Calu3 (cell line): ENCODE measurements around the gene HDAC4. TPM values are rescaled to one million over a fixed set of nuclear protein-coding genes. Genes with fewer than 3 reads are reported as not detected.

Experiments
- BruUV-seq: library from RNA; stranded (reverse); fragments of 400-500 nt; replicated peaks from 2 replicates; lab custom pipeline; 2021; lab: Mats Ljungman, UMichigan
- CTCF ChIA-PET: fragments of 300-600 bp; sonication (Branson Sonifier 250); formaldehyde crosslinking; loops from one replicate; lab custom pipeline; 2022; ENCODE audit warnings: antibody characterized with exemption; lab: Charles Lee
- DNase-seq: peaks from one replicate; pipeline ENCODE4 v3.0.0; 2022
- H3K27ac Mint-ChIP-seq: one replicate; pipeline ENCODE4 v1.8.0; 2022; ENCODE audit warnings: mixed read lengths; ENCODE audit not compliant: unreplicated experiment
- H3K27me3 Mint-ChIP-seq: one replicate; pipeline ENCODE4 v1.8.0; 2022; ENCODE audit warnings: mixed read lengths; ENCODE audit not compliant: unreplicated experiment
- H3K36me3 Mint-ChIP-seq: one replicate; pipeline ENCODE4 v1.8.0; 2022; ENCODE audit warnings: mild to moderate bottlenecking, moderate library complexity, mixed read lengths; ENCODE audit not compliant: insufficient read depth, unreplicated experiment
- H3K4me1 Mint-ChIP-seq: one replicate; pipeline ENCODE4 v1.8.0; 2022; ENCODE audit warnings: mild to moderate bottlenecking, low read depth, mixed read lengths; ENCODE audit not compliant: unreplicated experiment
- H3K4me3 Mint-ChIP-seq: one replicate; pipeline ENCODE4 v1.8.0; 2022; ENCODE audit warnings: mild to moderate bottlenecking, low read depth, moderate library complexity, mixed read lengths; ENCODE audit not compliant: unreplicated experiment
- H3K9me3 Mint-ChIP-seq: one replicate; pipeline ENCODE4 v1.8.0; 2022; ENCODE audit warnings: low read depth, mixed read lengths; ENCODE audit not compliant: unreplicated experiment
- intact Hi-C: fragments of 100-400 bp; cut with micrococcal nuclease; formaldehyde crosslinking; loops from one replicate; pipeline ENCODE4 v1.10.0; 2022; ENCODE audit not compliant: unreplicated experiment
- total RNA-seq: library from RNA; stranded (reverse); gene quantifications from 2 replicates; pipeline ENCODE4 v1.2.3, GENCODE V29; 2022
- TF ChIP-seq, protein P1 (sequence below): fragments of 200-600 bp; IDR thresholded peaks from one replicate; pipeline ENCODE4 v1.8.0; 2022; ENCODE audit warnings: antibody characterized with exemption; ENCODE audit not compliant: unreplicated experiment

Gene HDAC4
- total RNA-seq, 1 experiment from 2014 or later = 39.6 TPM

DNA sequence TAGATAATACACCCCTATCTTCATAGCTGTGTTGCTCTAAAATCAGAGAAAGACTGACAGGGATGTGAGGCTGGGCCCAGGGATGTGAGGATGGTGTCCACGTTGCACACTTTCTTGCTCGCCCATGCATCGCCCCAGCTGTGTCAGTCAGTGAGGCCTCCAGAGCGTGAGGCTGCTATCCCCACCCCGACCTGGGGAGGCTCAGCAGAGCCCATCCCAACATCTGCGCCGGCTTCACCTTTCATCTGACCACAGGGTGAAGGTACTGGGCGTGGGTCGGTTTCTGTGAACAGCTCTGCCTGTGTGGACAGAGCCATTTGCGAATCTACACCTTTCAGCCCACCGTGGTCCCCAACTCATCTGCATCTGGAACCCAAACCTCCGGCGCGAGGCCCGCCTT lies 255.7 kb downstream of the HDAC4 start:
- Mint-ChIP-seq H3K27me3 (no peaks in the 10 kb centered on the region), H3K36me3 (peaks cover 7% of the 10 kb centered on the region), H3K27ac (no peak overlapping the region), H3K4me1 (peaks cover 2% of the 10 kb centered on the region), H3K9me3 (no peaks in the 10 kb centered on the region), H3K4me3 (no peak overlapping the region)
- intact Hi-C loops = loop anchor here (10.0 kb wide), 1 partner anchor 250 kb away; no protein-coding TSS in a partner anchor
- TF ChIP-seq, protein P1, sequence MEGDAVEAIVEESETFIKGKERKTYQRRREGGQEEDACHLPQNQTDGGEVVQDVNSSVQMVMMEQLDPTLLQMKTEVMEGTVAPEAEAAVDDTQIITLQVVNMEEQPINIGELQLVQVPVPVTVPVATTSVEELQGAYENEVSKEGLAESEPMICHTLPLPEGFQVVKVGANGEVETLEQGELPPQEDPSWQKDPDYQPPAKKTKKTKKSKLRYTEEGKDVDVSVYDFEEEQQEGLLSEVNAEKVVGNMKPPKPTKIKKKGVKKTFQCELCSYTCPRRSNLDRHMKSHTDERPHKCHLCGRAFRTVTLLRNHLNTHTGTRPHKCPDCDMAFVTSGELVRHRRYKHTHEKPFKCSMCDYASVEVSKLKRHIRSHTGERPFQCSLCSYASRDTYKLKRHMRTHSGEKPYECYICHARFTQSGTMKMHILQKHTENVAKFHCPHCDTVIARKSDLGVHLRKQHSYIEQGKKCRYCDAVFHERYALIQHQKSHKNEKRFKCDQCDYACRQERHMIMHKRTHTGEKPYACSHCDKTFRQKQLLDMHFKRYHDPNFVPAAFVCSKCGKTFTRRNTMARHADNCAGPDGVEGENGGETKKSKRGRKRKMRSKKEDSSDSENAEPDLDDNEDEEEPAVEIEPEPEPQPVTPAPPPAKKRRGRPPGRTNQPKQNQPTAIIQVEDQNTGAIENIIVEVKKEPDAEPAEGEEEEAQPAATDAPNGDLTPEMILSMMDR = no peak
- CTCF ChIA-PET = interaction anchor here (1.4 kb wide), 1 partner anchor 102 kb away, joined by 6 read pairs; no protein-coding TSS in a partner anchor
- no peak for DNase-seq
- no TSS peak for BruUV-seq

DNA sequence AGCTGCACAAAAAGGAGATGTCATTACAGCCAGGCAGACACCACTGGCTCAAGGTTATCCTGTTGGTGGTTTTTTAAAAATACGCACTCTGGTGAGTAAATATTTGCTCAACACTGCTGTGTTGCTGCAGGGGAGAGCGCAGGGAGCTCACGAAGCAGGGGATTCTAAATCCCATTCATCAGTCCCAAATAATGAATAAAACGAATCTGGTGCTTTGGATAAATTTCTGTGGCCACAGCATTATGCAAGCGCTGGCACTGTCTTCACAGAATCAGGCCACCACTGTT lies 256.2 kb downstream of the HDAC4 start:
- TF ChIP-seq, protein P1 = no peak
- H3K9me3 Mint-ChIP-seq = no peaks in the 10 kb centered on the region
- H3K27me3 Mint-ChIP-seq = no peaks in the 10 kb centered on the region
- intact Hi-C loops = loop anchor here (10.0 kb wide), 1 partner anchor 250 kb away; no protein-coding TSS in a partner anchor
- CTCF ChIA-PET = interaction anchor here (1.4 kb wide), 1 partner anchor 103 kb away, joined by 6 read pairs; no protein-coding TSS in a partner anchor
- H3K36me3 Mint-ChIP-seq = peaks cover 6% of the 10 kb centered on the region
- no peak overlapping the region for H3K4me3 Mint-ChIP-seq
- BruUV-seq = no TSS peak
- H3K27ac Mint-ChIP-seq = no peak overlapping the region
- no peak for DNase-seq
- no peaks in the 10 kb centered on the region for H3K4me1 Mint-ChIP-seq

DNA sequence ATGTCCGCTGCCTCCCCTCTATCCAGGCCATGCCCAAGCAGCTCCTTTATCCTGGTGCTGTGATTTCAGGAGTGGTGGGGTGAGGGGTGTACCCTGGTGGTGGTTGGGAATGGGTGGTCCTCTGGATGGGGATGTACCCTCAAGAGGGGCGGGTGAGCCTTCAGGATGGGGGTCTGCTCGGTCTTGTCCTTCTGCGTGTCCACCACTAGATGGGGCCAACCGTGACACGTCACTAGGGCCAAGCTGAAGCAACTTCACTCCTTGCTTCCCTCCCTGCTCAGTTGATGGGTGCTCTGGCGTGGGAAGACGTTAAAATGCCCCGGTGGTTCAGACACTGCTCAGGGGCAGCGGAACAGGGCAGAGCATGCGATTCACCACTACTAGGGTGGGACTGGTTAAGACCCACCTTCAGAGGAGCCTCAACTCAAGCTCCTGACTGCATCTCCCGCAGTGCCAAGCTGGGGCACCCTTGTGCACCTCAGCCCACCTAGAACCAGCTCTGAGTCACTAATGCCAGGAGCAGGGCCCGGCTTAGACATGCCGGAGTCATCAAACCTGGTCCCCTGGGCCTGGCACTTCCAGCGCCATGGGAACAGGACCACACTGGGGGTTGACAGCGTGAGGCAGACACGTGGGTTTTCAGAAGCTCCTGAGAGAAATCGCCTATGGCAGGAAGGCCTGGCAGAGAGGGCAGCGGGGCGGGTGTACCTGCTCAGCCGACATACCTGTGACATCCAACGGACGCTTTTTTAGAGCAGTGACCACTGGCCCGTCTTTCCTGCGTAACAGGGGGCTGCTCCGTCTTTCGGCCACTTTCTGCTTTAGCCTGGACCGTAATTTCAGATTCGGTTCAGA lies 256.7 kb downstream of the HDAC4 start:
- TF ChIP-seq, protein P1 = peak; percentile 60
- intact Hi-C loops = loop anchor here (10.0 kb wide), 1 partner anchor 251 kb away; no protein-coding TSS in a partner anchor
- Mint-ChIP-seq H3K27me3 (no peaks in the 10 kb centered on the region), H3K9me3 (no peaks in the 10 kb centered on the region), H3K36me3 (peaks cover 6% of the 10 kb centered on the region), H3K4me1 (no peaks in the 10 kb centered on the region), H3K27ac (no peak overlapping the region), H3K4me3 (no peak overlapping the region)
- peak; percentile 27 for DNase-seq
- CTCF ChIA-PET = interaction anchor here (1.4 kb wide), 1 partner anchor 103 kb away, joined by 6 read pairs; no protein-coding TSS in a partner anchor
- no TSS peak for BruUV-seq

DNA sequence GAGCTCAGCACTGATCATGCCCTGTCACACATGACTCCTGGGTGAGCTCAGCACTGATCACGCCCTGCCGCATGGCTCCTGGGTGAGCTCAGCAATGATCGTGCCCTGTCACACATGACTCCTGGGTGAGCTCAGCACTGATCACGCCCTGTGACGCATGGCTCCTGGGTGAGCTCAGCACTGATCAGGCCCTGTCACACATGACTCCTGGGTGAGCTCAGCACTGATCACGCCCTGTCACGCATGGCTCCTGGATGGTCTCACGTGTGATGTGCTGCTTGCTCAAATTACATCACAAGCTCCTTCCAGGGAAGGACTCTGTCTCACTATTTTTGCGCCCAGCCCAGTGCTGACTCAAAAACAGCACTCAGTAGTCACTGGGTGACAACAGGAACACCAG lies 258.0 kb downstream of the HDAC4 start:
- intact Hi-C loops = loop anchor here (10.0 kb wide), 1 partner anchor 252 kb away; no protein-coding TSS in a partner anchor
- Mint-ChIP-seq H3K27me3 (no peaks in the 10 kb centered on the region), H3K36me3 (peaks cover 6% of the 10 kb centered on the region), H3K9me3 (no peaks in the 10 kb centered on the region), H3K4me1 (no peaks in the 10 kb centered on the region), H3K27ac (no peak overlapping the region), H3K4me3 (no peak overlapping the region)
- TF ChIP-seq, protein P1 = no peak
- no peak for DNase-seq
- CTCF ChIA-PET = no interaction called here
- no TSS peak for BruUV-seq
